ENCODE measurements around the gene PLAU.

PLAU gene

DNA sequence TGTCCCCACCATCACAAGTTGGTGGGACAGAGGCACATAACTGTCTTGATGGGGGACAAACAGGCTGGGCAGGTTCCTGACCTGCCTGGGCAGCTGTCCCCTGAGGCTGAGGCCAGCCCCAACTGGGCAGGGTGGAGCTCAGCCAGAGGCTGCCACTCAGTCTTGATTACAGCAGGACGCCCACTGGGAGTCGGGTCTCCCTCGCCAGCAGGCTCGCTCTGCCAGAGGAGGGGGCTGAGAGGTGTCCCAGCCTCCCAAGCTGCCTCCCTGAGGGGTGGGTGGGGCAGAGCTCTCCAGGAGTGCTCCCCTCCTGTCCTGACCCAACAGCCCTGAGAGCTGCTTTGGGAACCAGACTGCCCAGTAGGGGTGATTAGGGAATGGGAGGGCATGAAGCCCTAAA is 34.8 kb upstream of the PLAU start:
- peaks cover 0 to 2% of the 10 kb centered on the region in 2 donors for H3K36me3 ChIP-seq (ENCODE audit: control insufficient read depth in 2 of 2, insufficient read depth in 2 of 2, low read length in 2 of 2)
- no peaks in the 10 kb centered on the region for H3K27me3 ChIP-seq (ENCODE audit: control insufficient read depth in 2 of 2, insufficient read depth in 2 of 2, low read length in 2 of 2)
- H3K9ac ChIP-seq (ENCODE audit: low read depth in 1 of 2, low read length in 2 of 2): no peak overlapping the region
- no peak overlapping the region for H3K27ac ChIP-seq (ENCODE audit: low read depth in 2 of 2, low read length in 2 of 2)
- peaks cover 26 to 32% of the 10 kb centered on the region in 2 donors for H3K4me1 ChIP-seq (ENCODE audit: control insufficient read depth in 2 of 2, insufficient read depth in 2 of 2, low read length in 2 of 2)
- no peak overlapping the region for H3K4me3 ChIP-seq (ENCODE audit: low read length in 2 of 2)
- H3K9me3 ChIP-seq (ENCODE audit: control insufficient read depth in 2 of 2, low read length in 2 of 2): no peaks in the 10 kb centered on the region

DNA sequence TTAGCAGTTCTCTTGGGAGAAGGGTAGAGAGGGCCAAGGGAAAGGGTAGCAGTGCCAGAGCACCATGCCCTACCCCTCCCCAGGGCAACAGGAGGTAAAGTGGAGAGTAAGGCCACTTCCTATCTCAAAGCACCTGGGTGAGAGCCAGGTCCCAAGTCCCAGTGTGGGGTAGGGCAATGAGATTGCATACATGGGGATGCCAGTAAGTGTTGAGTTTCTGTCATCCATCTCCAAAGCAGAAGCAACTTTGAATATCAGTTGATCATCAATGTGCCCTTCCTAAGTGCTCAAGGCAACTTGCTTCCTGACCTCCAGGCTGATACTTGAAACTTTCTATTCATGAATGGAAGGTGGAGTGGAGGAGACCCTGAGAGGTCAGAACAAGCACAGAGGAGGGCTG is 34.4 kb upstream of the PLAU start:
- Histone ChIP-seq H3K9ac (ENCODE audit: low read depth in 1 of 2, low read length in 2 of 2) (no peak overlapping the region), H3K27ac (ENCODE audit: low read depth in 2 of 2, low read length in 2 of 2) (no peak overlapping the region), H3K4me3 (ENCODE audit: low read length in 2 of 2) (no peak overlapping the region), H3K4me1 (ENCODE audit: control insufficient read depth in 2 of 2, insufficient read depth in 2 of 2, low read length in 2 of 2) (peaks cover 22 to 28% of the 10 kb centered on the region in 2 donors), H3K9me3 (ENCODE audit: control insufficient read depth in 2 of 2, low read length in 2 of 2) (no peaks in the 10 kb centered on the region), H3K27me3 (ENCODE audit: control insufficient read depth in 2 of 2, insufficient read depth in 2 of 2, low read length in 2 of 2) (no peaks in the 10 kb centered on the region), H3K36me3 (ENCODE audit: control insufficient read depth in 2 of 2, insufficient read depth in 2 of 2, low read length in 2 of 2) (no peaks in the 10 kb centered on the region)

DNA sequence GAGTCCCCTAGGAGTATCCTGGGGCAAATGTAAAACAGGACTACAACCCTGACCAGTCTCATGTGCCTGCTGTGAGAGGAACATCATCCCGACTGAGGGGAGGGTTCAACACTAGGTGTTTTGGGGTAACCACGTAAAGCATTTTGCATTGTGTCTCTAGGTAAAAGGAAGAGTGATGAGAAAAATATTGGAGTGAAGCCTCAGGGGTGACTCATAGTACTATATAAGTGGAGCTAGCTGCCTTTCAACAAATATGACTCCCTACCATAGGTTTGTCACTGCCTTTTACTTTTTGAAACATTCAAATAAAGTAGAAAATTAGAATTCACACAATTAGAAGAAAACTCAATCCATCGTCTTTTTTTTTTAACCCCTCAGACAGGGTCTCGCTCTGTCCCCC is 34.0 kb upstream of the PLAU start:
- Histone ChIP-seq H3K9me3 (ENCODE audit: control insufficient read depth in 2 of 2, low read length in 2 of 2) (no peaks in the 10 kb centered on the region), H3K36me3 (ENCODE audit: control insufficient read depth in 2 of 2, insufficient read depth in 2 of 2, low read length in 2 of 2) (no peaks in the 10 kb centered on the region), H3K4me3 (ENCODE audit: low read length in 2 of 2) (no peak overlapping the region), H3K27me3 (ENCODE audit: control insufficient read depth in 2 of 2, insufficient read depth in 2 of 2, low read length in 2 of 2) (no peaks in the 10 kb centered on the region), H3K27ac (ENCODE audit: low read depth in 2 of 2, low read length in 2 of 2) (no peak overlapping the region), H3K9ac (ENCODE audit: low read depth in 1 of 2, low read length in 2 of 2) (no peak overlapping the region), H3K4me1 (ENCODE audit: control insufficient read depth in 2 of 2, insufficient read depth in 2 of 2, low read length in 2 of 2) (peaks cover 18 to 24% of the 10 kb centered on the region in 2 donors)

DNA sequence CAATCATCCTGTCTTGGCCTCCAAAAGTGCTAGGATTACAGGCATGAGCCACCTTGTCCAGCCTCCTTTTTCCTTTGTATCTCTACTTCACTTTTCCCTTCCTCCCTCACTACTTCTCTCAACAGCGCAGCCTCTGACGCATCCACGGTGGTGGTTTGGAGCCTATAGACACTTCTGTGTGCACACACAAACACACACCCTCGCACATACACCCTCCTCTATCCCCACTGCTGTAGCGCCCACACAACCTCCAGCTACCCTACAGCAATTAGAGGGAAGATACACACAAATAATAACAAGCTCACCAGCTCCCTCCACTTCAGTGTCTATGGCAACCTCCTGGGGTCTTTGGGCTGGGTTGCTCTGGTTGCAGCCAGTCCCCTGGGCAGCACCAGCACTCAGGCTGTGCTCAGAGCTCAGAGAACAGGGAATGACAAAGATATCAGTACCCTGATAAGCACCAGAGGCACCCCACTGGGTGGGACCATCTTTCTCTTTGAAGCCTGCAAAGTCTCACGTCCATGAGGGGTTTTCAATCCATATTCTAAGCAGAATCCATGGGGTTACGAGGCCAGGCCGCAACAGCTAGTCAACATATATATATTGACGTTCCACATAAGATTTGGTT is 33.3 kb upstream of the PLAU start:
- Histone ChIP-seq H3K9me3 (ENCODE audit: control insufficient read depth in 2 of 2, low read length in 2 of 2) (no peaks in the 10 kb centered on the region), H3K27ac (ENCODE audit: low read depth in 2 of 2, low read length in 2 of 2) (no peak overlapping the region), H3K4me1 (ENCODE audit: control insufficient read depth in 2 of 2, insufficient read depth in 2 of 2, low read length in 2 of 2) (peaks cover 11 to 17% of the 10 kb centered on the region in 2 donors), H3K27me3 (ENCODE audit: control insufficient read depth in 2 of 2, insufficient read depth in 2 of 2, low read length in 2 of 2) (no peaks in the 10 kb centered on the region), H3K4me3 (ENCODE audit: low read length in 2 of 2) (no peak overlapping the region), H3K9ac (ENCODE audit: low read depth in 1 of 2, low read length in 2 of 2) (no peak overlapping the region), H3K36me3 (ENCODE audit: control insufficient read depth in 2 of 2, insufficient read depth in 2 of 2, low read length in 2 of 2) (no peaks in the 10 kb centered on the region)

DNA sequence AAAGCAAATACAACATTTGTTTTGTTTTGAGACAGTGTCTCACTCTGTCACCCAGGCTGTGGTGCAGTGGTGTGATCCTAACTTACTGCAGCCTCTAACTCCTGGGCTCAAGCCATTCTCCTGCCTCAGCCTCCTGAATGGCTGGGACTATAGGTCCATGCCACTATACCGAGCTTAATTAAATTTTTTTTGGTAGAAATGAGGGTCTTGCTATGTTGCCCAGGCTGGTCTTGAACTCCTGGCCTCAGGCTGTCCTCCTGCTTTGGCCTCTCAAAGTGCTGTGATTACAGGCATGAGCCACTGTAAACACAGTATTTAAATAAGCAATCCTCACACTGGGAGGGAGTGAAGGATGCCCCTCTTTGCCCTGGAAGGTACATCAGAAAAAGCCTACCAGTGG is 32.6 kb upstream of the PLAU start:
- H3K27ac ChIP-seq (ENCODE audit: low read depth in 2 of 2, low read length in 2 of 2): no peak overlapping the region

DNA sequence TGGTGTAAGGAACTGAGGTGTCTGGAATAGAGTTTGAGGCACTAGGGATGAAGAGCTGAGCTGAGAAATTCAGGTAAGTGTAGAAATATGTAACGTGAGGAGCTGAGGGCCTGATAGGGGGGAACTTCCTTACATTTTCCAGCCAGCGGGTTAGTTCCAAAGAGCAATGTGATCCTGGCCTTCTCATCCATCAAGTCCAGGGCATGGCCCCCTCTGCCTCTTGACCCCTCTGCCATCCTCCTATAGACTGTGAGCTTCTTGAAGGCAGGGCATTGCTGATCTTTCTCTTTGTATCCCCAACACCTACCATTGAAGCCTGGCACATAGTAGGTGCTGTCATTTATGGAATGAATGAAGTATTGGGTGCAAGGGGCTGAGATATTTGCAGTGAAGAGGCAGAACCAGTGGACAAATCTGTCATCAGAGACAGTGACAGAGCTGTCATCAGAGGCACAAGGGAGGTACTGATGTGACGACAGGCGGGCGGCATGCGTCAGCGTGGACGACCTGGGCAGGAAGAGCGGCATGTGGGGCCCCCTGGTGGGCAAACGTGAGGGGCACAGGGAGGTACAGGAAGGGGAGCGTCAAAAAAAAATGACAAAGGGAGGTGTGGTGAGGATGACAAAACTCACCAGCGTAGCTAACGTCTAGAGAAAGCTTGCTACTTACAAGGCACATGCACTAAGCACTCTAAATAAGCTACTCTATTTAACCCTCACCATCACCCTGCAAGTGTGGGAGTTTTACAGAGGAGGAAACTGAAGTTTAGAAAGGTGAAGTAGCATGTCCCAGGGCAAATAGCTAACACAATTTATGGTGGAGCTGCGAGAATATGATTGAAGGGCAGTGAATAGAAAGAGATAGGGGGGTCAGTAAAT is 31.4 kb upstream of the PLAU start:
- Histone ChIP-seq H3K9ac (ENCODE audit: low read depth in 1 of 2, low read length in 2 of 2) (peak overlapping the region in 1 of 2 donors; percentile 24), H3K4me1 (ENCODE audit: control insufficient read depth in 2 of 2, insufficient read depth in 2 of 2, low read length in 2 of 2) (peaks cover 4 to 9% of the 10 kb centered on the region in 2 donors), H3K9me3 (ENCODE audit: control insufficient read depth in 2 of 2, low read length in 2 of 2) (no peaks in the 10 kb centered on the region), H3K36me3 (ENCODE audit: control insufficient read depth in 2 of 2, insufficient read depth in 2 of 2, low read length in 2 of 2) (no peaks in the 10 kb centered on the region), H3K27ac (ENCODE audit: low read depth in 2 of 2, low read length in 2 of 2) (no peak overlapping the region), H3K4me3 (ENCODE audit: low read length in 2 of 2) (no peak overlapping the region), H3K27me3 (ENCODE audit: control insufficient read depth in 2 of 2, insufficient read depth in 2 of 2, low read length in 2 of 2) (no peaks in the 10 kb centered on the region)

More for the DNA sequence above, 32.6 kb upstream of the PLAU start:
- no peaks in the 10 kb centered on the region for H3K36me3 ChIP-seq (ENCODE audit: control insufficient read depth in 2 of 2, insufficient read depth in 2 of 2, low read length in 2 of 2)
- H3K27me3 ChIP-seq (ENCODE audit: control insufficient read depth in 2 of 2, insufficient read depth in 2 of 2, low read length in 2 of 2): no peaks in the 10 kb centered on the region
- H3K9ac ChIP-seq (ENCODE audit: low read depth in 1 of 2, low read length in 2 of 2): no peak overlapping the region
- peaks cover 4 to 10% of the 10 kb centered on the region in 2 donors for H3K4me1 ChIP-seq (ENCODE audit: control insufficient read depth in 2 of 2, insufficient read depth in 2 of 2, low read length in 2 of 2)
- no peak overlapping the region for H3K4me3 ChIP-seq (ENCODE audit: low read length in 2 of 2)
- no peaks in the 10 kb centered on the region for H3K9me3 ChIP-seq (ENCODE audit: control insufficient read depth in 2 of 2, low read length in 2 of 2)

DNA sequence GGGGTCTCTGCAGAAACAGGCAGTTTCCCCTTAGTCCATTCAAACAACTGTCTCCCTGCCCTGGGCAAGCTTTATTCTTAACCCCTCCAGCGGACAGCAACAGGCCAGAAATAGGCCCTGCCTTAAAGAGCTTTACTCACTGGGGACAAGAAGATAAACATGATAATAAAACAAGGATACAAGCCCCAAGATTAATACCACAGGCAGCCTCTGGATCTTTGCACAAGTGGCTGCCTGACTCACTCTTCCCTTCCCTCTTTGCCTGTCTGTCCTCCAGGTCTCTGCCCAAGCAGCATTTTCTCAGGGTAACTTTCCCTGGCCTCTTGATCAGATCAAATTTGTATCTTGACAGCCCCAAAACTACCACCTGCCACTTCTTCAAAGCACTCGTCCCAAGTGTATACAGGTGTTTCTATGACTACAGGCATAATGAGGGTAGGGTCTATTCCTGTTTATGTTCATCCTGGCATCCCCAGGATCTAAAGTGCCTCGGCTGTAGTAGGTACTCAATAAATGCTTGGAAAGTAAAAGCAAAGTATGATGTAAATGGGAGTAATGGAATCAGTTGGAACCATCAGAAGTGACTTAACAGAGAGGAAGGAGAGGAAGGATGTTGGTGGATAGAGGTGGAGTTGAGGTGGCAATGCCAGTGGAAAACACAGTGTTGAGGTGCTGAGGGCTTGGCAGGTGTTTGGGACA is 29.6 kb upstream of the PLAU start:
- H3K9ac ChIP-seq (ENCODE audit: low read depth in 1 of 2, low read length in 2 of 2): no peak overlapping the region

DNA sequence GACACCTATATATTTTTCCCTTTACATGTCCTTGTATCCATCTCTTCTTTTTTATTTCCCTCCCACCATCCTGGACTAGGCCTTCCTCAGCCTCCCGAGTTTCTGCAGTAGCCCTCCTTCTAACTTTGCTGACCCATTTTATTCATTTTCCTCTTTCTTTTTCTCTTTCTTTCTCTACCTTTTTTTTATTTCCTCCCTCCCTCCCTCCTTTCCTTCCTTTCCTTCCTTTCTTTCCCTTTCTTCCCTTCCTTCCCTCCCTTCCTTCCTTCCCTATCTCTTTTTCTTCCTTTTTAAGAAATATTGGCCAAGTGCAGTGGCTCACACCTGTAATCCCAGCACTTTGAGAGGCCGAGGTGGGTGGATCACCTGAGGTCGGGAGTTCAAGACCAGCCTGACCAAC is 26.9 kb upstream of the PLAU start:
- H3K4me3 ChIP-seq (ENCODE audit: low read length in 2 of 2): no peak overlapping the region
- H3K27me3 ChIP-seq (ENCODE audit: control insufficient read depth in 2 of 2, insufficient read depth in 2 of 2, low read length in 2 of 2): no peaks in the 10 kb centered on the region
- no peak overlapping the region for H3K27ac ChIP-seq (ENCODE audit: low read depth in 2 of 2, low read length in 2 of 2)
- H3K9me3 ChIP-seq (ENCODE audit: control insufficient read depth in 2 of 2, low read length in 2 of 2): no peaks in the 10 kb centered on the region
- H3K9ac ChIP-seq (ENCODE audit: low read depth in 1 of 2, low read length in 2 of 2): no peak overlapping the region
- no peaks in the 10 kb centered on the region for H3K36me3 ChIP-seq (ENCODE audit: control insufficient read depth in 2 of 2, insufficient read depth in 2 of 2, low read length in 2 of 2)
- peaks cover 6 to 22% of the 10 kb centered on the region in 2 donors for H3K4me1 ChIP-seq (ENCODE audit: control insufficient read depth in 2 of 2, insufficient read depth in 2 of 2, low read length in 2 of 2)

More for the DNA sequence above, 29.6 kb upstream of the PLAU start:
- H3K4me3 ChIP-seq (ENCODE audit: low read length in 2 of 2): no peak overlapping the region
- no peaks in the 10 kb centered on the region for H3K27me3 ChIP-seq (ENCODE audit: control insufficient read depth in 2 of 2, insufficient read depth in 2 of 2, low read length in 2 of 2)
- no peaks in the 10 kb centered on the region for H3K36me3 ChIP-seq (ENCODE audit: control insufficient read depth in 2 of 2, insufficient read depth in 2 of 2, low read length in 2 of 2)
- no peaks in the 10 kb centered on the region for H3K9me3 ChIP-seq (ENCODE audit: control insufficient read depth in 2 of 2, low read length in 2 of 2)
- H3K4me1 ChIP-seq (ENCODE audit: control insufficient read depth in 2 of 2, insufficient read depth in 2 of 2, low read length in 2 of 2): peaks cover 2 to 6% of the 10 kb centered on the region in 2 donors
- no peak overlapping the region for H3K27ac ChIP-seq (ENCODE audit: low read depth in 2 of 2, low read length in 2 of 2)

DNA sequence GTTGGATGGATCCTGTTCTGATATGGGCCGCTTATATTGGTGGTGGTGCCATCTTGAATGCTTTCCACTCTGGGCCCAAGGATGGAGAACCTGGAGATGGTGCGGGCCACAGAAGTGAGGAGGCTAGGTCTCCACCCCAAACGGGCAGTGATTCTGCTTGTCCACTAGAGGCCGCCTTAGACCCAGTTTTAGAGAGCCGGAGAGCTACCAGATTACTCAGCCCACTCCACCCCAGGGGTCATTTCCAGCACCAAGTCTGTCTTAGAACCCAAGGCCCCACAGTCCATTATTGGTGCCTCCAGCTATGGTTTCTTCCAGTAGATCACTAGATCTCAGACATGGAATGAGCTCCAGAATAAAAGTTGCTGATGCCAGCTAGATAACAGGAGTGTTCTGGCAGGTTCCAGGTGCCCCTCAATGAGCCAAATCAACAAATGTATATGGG is 24.8 kb upstream of the PLAU start:
- no peaks in the 10 kb centered on the region for H3K36me3 ChIP-seq (ENCODE audit: control insufficient read depth in 2 of 2, insufficient read depth in 2 of 2, low read length in 2 of 2)
- no peak overlapping the region for H3K9ac ChIP-seq (ENCODE audit: low read depth in 1 of 2, low read length in 2 of 2)

More for the DNA sequence above, 24.8 kb upstream of the PLAU start:
- Histone ChIP-seq H3K9me3 (ENCODE audit: control insufficient read depth in 2 of 2, low read length in 2 of 2) (no peaks in the 10 kb centered on the region), H3K27ac (ENCODE audit: low read depth in 2 of 2, low read length in 2 of 2) (peak overlapping the region in 1 of 2 donors; percentile 45), H3K4me1 (ENCODE audit: control insufficient read depth in 2 of 2, insufficient read depth in 2 of 2, low read length in 2 of 2) (peaks cover 6 to 18% of the 10 kb centered on the region in 2 donors), H3K27me3 (ENCODE audit: control insufficient read depth in 2 of 2, insufficient read depth in 2 of 2, low read length in 2 of 2) (no peaks in the 10 kb centered on the region), H3K4me3 (ENCODE audit: low read length in 2 of 2) (no peak overlapping the region)

All from mucosa of rectum (tissue), 2 donors.